ENCODE data around the gene SLPI.

GRCh38 chr20:45291526-45291925 lies 37.2 kb upstream of the SLPI start:
- TF ChIP-seq EZH2 (IDR thresholded peaks at IDR 0.05) (no peak), POLR2AphosphoS5 (IDR thresholded peaks at IDR 0.05; ENCODE audit: borderline replicate concordance, low read depth, low read length) (no peak), FOXP2 (optimal IDR thresholded peaks at IDR 0.05; ENCODE audit: control extremely low read depth, extremely low read length, insufficient read depth) (no peak)
